Kidney (tissue), 14 donors: ENCODE data around the gene POC1A. TPM values are rescaled to one million over a fixed set of nuclear protein-coding genes. Genes with fewer than 3 reads are reported as not detected.
"Not testable (repeated sequence)": the region's sequence is repeated elsewhere in the genome, so short reads cannot be mapped to it uniquely, and the experiment has no call there.

Source experiments
- DNase-seq, 5 donors: peaks; one replicate each; pipeline ENCODE4 v3.0.0-alpha.2; 2013 to 2020
- FAIRE-seq: peaks from 2 replicates; lab custom pipeline; 2012; peaks lifted over from hg19 to GRCh38; lab: Jason Lieb, UNC
- H3K27ac ChIP-seq, 2 donors: one replicate each; pipeline ENCODE4 v1.7.0; 2013; ENCODE audit warnings: low read depth in 2 of 2, low read length in 2 of 2, inconsistent platforms in 1 of 2
- H3K27me3 ChIP-seq: one replicate; pipeline ENCODE4 v1.7.1; 2013; ENCODE audit warnings: low read length, inconsistent platforms; ENCODE audit not compliant: control insufficient read depth, insufficient read depth
- H3K36me3 ChIP-seq, 3 donors: one replicate each; pipeline versions ENCODE4 v1.7.0 to v1.7.1; 2013; ENCODE audit warnings: low read length in 3 of 3, control low read depth in 1 of 3, inconsistent platforms in 1 of 3; ENCODE audit not compliant: insufficient read depth in 3 of 3, control insufficient read depth in 2 of 3
- H3K4me1 ChIP-seq, 3 donors: one replicate each; pipeline versions ENCODE4 v1.7.0 to v1.7.1; 2013; ENCODE audit warnings: low read length in 3 of 3, inconsistent platforms in 1 of 3, low read depth in 1 of 3; ENCODE audit not compliant: control insufficient read depth in 2 of 3, insufficient read depth in 2 of 3
- H3K4me3 ChIP-seq, 3 donors: one replicate each; pipeline versions ENCODE4 v1.7.0 to v1.8.1; 2013; ENCODE audit warnings: low read length in 3 of 3, control low read depth in 1 of 3, inconsistent platforms in 1 of 3
- H3K9ac ChIP-seq, 3 donors: one replicate each; pipeline versions ENCODE4 v1.7.0 to v1.7.1; 2013; ENCODE audit warnings: low read length in 3 of 3, control low read depth in 1 of 3, inconsistent platforms in 1 of 3
- H3K9me3 ChIP-seq, 3 donors: one replicate each; pipeline versions ENCODE4 v1.7.0 to v1.7.1; 2013; ENCODE audit warnings: low read length in 3 of 3, control low read depth in 1 of 3, inconsistent platforms in 1 of 3; ENCODE audit not compliant: control insufficient read depth in 2 of 3, insufficient read depth in 1 of 3
- intact Hi-C: fragments of 100-400 bp; cut with DNase I; formaldehyde crosslinking; loops from one replicate; pipeline ENCODE4 v1.11.1; 2022
- polyA plus RNA-seq: library from polyadenylated mRNA; stranded (reverse); fragments of 350-450 nt; fragmentation: Illumina TruSeq; extraction: RNeasy Lipid Tissue Mini Kit (QIAGEN cat#74804); gene quantifications from one replicate; pipeline ENCODE4 v1.2.3, GENCODE V29; 2014; ENCODE audit warnings: low read depth, low replicate concordance; ENCODE audit not compliant: insufficient read depth
- total RNA-seq: library from RNA; stranded (reverse); fragmentation: NEBNext Ultra II Directional; extraction: Animal tissue kit (Norgen Biotek cat#: 25700); gene quantifications from one replicate; pipeline ENCODE4 v1.2.1, GENCODE V29; 2021
- TF ChIP-seq, protein P1 (sequence below): IDR thresholded peaks from 3 replicates; pipeline ENCODE4 v1.5.1; 2012; ENCODE audit warnings: mild to moderate bottlenecking, moderate library complexity, borderline replicate concordance; ENCODE audit not compliant: insufficient read depth; ENCODE audit errors: extremely low read depth
- donor health status: control.
- donor health status: control.
- donor health status: control.
- donor health status: control.
- donor health status: control.
- donor health status: DM: yes; HTN: yes; CAD: no.
- donor health status: Normal renal cell carcinoma (clear cell type).

POC1A gene
- total and polyA plus RNA-seq, 2 donors from 2014 or later, result 2.2 to 2.5 TPM

DNA sequence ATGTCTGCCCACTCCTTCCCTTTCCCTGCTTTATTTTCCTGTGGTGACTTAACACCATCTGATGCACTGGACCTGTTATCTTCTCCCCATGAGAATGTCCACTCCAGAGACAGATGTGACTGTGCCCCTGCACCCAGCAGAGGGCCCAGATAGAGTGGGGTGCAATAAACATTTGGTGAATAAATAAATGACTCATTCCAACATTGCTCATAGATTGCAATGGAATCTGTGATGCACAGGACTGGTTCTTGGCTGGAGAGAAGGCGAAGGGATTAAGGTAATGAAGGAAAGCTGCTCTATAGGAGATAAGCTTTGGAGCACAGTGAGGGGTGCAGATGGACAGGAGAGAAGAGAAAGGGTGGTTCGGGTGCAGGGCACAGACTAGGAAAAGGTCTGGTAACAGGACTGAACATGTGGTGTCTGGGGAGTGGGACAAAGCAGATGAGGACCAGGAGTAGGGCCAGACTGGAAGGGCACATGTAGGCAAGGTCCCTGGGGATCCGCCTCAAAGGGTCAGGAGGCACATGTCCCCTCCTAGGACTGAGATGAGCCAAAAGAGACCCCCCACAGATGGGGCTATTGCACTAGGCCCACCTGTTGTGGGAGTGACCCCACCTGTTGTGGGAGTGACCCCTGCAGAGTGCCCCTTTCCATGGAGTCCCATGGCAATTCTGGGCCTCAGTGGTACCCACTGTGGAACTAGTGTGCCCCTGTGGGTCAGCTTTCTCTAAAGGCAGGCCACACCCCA lies 17.5 kb upstream of the POC1A start:
- DNase-seq (no peak), FAIRE-seq (no peak)
- Histone ChIP-seq H3K27ac (no peak overlapping the region), H3K9me3 (no peaks in the 10 kb centered on the region), H3K4me3 (no peak overlapping the region), H3K36me3 (no peaks in the 10 kb centered on the region), H3K9ac (no peak overlapping the region), H3K27me3 (no peaks in the 10 kb centered on the region), H3K4me1 (peaks cover 0 to 4% (median 0%) of the 10 kb centered on the region in 3 donors)
- TF ChIP-seq, protein P1, sequence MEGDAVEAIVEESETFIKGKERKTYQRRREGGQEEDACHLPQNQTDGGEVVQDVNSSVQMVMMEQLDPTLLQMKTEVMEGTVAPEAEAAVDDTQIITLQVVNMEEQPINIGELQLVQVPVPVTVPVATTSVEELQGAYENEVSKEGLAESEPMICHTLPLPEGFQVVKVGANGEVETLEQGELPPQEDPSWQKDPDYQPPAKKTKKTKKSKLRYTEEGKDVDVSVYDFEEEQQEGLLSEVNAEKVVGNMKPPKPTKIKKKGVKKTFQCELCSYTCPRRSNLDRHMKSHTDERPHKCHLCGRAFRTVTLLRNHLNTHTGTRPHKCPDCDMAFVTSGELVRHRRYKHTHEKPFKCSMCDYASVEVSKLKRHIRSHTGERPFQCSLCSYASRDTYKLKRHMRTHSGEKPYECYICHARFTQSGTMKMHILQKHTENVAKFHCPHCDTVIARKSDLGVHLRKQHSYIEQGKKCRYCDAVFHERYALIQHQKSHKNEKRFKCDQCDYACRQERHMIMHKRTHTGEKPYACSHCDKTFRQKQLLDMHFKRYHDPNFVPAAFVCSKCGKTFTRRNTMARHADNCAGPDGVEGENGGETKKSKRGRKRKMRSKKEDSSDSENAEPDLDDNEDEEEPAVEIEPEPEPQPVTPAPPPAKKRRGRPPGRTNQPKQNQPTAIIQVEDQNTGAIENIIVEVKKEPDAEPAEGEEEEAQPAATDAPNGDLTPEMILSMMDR, result no peak
- intact Hi-C loops, result no loop called here

DNA sequence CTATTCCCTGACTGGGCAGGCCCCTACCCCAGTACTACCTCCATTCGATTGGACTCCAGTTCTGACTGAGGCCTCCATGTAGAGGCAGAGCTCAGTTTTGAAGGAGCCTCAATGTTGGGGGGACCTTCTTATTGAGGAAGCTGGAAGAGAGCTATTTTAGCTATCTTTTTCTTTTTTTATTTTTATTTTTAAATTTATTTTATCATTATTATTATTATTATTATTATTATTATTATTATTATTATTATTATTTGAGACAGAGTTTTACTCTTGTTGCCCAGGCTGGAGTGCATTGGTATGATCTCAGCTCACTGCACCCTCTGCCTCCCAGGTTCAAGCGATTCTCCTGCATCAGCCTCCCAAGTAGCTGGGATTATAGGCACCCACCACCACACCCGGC lies 16.0 kb upstream of the POC1A start:
- H3K9ac ChIP-seq, H3K4me1 ChIP-seq, H3K27me3 ChIP-seq, H3K4me3 ChIP-seq, H3K27ac ChIP-seq, H3K36me3 ChIP-seq, FAIRE-seq, intact Hi-C loops, H3K9me3 ChIP-seq, DNase-seq: not testable (repeated sequence)

DNA sequence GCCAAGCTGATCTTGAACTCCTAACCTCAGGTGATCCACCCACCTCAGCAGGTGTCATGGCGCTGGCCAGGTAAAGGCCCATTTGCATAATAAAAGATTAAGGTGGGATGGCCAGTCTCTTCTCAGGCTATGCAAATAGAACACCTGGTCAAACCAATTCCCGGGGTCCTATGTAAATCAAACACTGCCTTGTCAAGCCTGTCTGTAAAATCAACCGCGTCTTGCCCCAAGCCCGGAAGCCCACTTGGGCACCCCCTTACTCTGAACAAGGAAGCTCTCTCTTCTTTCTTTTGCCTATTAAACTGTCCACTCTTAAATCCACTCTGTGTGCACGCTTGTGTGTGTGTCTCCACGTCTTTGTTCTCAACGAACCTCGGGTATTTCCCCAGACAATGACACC lies 13.0 kb upstream of the POC1A start:
- no peak for DNase-seq
- Histone ChIP-seq H3K27ac (no peak overlapping the region), H3K9me3 (no peaks in the 10 kb centered on the region), H3K27me3 (no peaks in the 10 kb centered on the region), H3K4me1 (no peaks in the 10 kb centered on the region), H3K4me3 (no peak overlapping the region), H3K36me3 (no peaks in the 10 kb centered on the region), H3K9ac (no peak overlapping the region)
- intact Hi-C loops, result no loop called here
- no peak for FAIRE-seq
- TF ChIP-seq, protein P1, result no peak

DNA sequence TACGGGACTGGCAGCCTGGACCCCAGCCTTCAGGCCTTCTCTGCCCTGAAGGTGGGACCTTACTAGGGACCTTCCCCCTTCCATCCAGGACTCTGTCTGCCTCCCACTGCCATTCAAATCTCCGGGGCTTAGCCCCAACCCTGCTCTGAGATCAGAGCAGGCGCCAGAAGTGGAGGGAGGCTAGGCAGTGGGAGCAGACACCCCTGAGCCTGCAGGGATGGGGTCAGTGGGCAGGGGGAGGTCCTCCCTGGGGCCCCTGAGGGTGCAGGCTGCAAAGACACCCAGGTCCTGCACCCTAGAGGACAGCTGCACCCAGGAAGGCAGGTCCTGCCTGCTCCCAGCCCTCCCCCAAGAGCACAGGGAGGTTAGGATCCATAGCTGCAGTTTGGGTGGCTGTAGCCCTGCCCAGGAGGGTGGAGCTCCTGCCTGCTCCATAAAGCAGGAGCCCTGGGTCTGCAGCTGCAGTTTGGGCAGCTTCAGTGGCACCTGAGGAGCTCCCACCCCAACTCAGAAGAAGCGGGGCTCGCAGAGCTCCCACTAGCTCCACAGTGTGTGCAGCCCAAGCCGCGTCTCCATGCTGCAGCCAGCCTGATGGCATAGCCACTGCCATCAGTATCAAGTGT lies 8.1 kb upstream of the POC1A start:
- no peaks in the 10 kb centered on the region for H3K4me1 ChIP-seq
- no peaks in the 10 kb centered on the region for H3K27me3 ChIP-seq
- DNase-seq, result no peak
- no peaks in the 10 kb centered on the region for H3K36me3 ChIP-seq
- H3K4me3 ChIP-seq, result no peak overlapping the region
- H3K27ac ChIP-seq, result no peak overlapping the region
- H3K9me3 ChIP-seq, result no peaks in the 10 kb centered on the region
- FAIRE-seq, result no peak
- intact Hi-C loops, result no loop called here
- TF ChIP-seq, protein P1, result no peak
- H3K9ac ChIP-seq, result no peak overlapping the region
